Left lobe of liver (tissue), 2 donors: ENCODE results near the gene PDCD6IP. TPM values are rescaled to one million over a fixed set of nuclear protein-coding genes. Genes with fewer than 3 reads are reported as not detected.
A peak's percentile ranks its signal among the peaks of the same experiment; 100 is the strongest.
"Not testable (repeated sequence)": the region's sequence is repeated elsewhere in the genome, so short reads cannot be mapped to it uniquely, and the experiment has no call there.

Source experiments
- ATAC-seq: fragments of 200-7000 bp; cut with Tn5 transposase; one replicate; pipeline ENCODE4 v1.9.1; 2020; ENCODE audit warnings: mild to moderate bottlenecking, moderate library complexity
- DNase-seq: peaks from one replicate; pipeline ENCODE4 v3.0.0-alpha.2; 2020; ENCODE audit warnings: low spot score
- total RNA-seq: library from RNA; stranded (reverse); gene quantifications from one replicate; pipeline ENCODE4 v1.2.1, GENCODE V29; 2021
- donor health status: DM: no; HTN: no; CAD: no; lungs with moderate emphysema.
- donor health status: DM: no; HTN: yes; CAD: no.

PDCD6IP gene
- total RNA-seq, 1 donor from 2014 or later: 70.5 TPM

GRCh38 chr3:33791477-33792166, 6.8 kb upstream of the PDCD6IP start:
- DNase-seq (no peak), ATAC-seq (no peak)

DNA sequence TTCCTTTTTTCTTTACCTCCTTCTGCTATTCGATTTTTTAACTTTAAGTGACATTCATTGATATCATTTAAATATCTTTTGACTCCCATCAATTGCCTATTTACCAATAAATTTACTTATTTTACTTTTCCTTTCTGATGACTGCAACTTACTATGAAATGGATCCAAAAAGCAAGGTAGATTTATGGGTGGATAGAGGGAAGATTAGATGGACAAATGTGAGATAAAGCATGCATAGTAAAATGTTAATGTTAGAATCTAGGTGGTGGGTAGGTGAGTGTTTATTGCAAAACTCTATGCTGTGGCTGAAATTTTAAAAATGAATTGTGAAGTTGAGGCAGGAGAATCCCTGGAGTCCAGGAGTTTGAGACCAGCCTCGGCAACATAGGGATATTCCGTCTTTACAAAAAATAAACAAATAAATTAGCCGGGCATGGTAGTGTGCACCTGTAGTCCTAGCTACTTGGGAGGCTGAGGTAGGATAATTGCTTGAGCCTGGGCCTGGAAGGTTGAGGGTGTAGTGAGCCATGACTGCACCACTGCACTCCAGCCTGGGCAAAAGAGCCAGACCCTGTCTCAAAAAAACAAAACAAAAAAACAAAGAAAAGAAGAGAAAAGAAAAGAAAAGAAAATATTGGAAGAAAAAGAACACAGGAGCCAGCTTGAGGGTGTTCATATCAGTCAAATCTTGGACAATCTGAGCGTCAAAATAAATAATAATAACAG, 6.1 kb upstream of the PDCD6IP start:
- DNase-seq: no peak
- no peak for ATAC-seq

- ATAC-seq (no peak), DNase-seq (no peak)
Measured at GRCh38 chr3:33795131-33795530, 3.3 kb upstream of the PDCD6IP start.

DNA sequence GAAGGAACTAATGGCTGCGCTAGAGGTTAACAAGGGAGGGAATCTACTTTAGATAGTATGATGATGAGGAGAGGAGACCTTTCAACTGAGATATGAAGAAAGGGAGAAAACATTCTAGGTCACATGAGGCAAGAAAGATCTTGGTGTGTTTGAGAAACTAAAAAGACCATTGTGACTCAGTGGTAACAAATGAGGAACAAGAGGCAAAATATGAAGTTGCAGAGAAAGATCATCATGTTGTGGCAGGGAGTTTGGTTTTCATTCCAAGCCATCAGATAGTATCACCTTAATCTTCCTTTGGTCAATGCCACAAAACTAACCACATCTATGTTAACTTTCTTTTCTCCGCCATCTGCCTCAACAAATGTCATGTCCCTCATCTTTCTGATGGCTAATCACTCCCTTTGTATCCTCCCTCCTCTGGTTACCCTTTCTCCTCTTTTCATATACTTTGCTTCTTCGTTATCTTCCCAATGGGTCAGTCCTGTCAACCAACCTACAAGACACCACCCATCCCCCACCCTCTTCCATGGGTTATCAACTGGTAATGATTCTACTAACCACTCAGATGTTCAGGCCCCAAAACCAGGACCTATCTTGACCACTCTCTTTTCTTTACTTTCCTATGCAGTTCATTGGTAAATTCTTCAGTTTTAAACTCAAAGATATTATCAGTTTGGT, 2.4 kb upstream of the PDCD6IP start:
- DNase-seq: no peak
- no peak for ATAC-seq

DNA sequence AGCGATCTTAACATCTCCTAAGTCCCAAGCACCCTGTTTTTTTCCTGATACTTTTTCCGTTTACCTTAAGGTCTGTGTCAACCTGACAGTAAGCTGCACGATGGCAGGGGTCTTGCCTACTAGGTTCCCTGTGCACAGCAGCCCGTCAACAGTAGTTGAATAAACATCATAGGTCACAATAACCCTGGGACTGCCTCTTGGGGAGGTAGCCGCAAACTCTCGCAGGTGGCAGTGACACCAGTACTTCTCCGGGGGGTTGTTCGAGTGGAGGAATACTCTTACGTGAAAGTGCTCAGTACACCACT, 365 bp upstream of the PDCD6IP start:
- DNase-seq (no peak), ATAC-seq (peak; percentile 69)

GRCh38 chr3:33799202-33799551, 747 bp downstream of the PDCD6IP start:
- no peak for DNase-seq
- no peak for ATAC-seq

GRCh38 chr3:33803252-33803651, 4.8 kb downstream of the PDCD6IP start:
- ATAC-seq: no peak
- no peak for DNase-seq

DNA sequence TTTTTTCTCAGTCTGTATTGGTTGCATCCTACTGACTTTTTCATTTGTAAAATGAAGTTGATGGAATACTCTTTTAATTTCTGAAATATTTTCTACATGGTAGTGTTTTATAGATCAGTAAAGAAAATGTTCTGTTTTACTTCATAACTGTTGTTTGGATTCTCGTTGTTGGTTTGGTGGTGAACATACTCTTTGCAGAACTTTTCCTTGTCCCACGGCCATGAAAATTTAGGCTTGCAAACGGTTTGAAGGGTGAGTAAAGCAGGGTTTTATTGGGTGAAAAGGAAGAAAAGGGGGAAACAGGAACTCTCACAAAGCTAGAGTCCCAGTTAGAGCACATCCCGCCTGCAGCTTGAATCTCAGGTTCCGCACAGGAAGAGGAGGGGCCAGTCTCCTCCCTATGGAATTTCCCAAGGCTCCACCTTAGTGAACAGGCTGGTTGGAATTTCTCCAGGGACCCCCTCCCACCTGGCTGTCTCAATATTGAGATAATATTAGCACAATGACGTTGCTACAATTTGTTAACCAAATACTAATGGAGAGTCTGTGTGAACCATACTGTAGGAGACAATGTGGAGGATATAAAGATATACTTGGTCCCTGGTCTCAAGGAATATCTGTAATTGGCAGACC, 5.6 kb downstream of the PDCD6IP start:
- ATAC-seq (no peak), DNase-seq (no peak)

DNA sequence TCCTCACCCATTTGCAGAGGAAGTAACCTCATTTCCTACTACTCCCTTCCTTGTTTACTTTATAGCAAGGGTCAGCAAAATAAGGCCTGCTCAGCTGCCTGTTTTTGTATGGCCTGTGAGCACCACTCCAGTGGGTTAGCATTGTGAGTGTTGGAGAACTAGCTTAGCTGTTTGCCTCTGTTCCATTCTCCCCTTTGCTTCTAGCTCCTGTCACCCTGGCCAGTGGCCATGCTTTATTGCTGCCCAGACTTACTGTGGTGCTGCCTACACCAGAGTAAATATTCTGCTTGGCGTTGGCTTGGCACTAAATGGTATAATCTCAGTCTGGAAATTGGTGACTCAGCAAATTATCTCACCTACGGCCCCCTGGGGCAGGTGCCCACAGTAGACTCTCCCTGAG, 8.8 kb downstream of the PDCD6IP start:
- DNase-seq: peak; percentile 69
- ATAC-seq: peak; percentile 89

DNA sequence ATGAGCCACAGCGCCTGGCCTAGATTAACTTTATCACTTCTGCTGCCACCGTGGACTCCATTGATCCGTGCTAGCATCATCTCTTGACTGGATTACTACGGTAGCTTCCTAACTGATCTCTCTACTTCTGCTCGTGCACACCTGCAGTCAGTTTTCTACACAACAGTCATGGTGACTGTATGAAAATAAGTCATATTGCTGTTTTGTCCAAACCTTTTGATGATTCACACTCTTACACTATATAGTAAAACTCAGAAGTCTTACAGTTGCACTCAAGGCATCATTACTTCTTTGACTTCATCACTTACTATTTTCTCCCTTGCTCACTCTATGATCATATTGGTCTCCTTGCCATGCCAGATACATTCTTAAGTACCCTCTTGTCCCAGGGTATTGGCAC, 10.1 kb downstream of the PDCD6IP start:
- DNase-seq: no peak
- ATAC-seq: no peak

DNA sequence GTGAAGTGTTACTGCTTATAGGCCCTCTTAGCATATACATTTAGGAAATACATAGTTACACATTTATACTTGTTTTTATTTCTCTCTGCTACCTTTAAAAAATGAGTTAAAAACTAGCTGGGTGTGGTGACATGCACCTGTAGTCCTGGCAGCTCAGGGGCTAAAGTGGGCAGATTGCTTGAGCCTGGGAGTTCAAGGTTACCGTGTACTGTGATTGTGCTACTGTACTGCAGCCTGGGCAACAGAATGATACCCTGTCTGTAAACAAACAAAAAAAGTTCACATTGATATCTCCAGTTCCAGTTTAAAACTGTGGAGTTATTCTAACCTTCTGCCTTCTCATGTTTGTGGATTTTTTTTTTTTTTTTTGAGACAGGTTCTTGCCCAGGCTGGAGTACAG, 12.1 kb downstream of the PDCD6IP start:
- no peak for DNase-seq
- ATAC-seq: peak; percentile 68

- ATAC-seq: no peak
- no peak for DNase-seq
Measured at GRCh38 chr3:33821989-33822388, 23.6 kb downstream of the PDCD6IP start.

GRCh38 chr3:33823821-33824220, 25.4 kb downstream of the PDCD6IP start:
- ATAC-seq (no peak), DNase-seq (no peak)

GRCh38 chr3:33825111-33825510, 26.7 kb downstream of the PDCD6IP start:
- ATAC-seq: no peak
- no peak for DNase-seq

- DNase-seq: no peak
- no peak for ATAC-seq
Measured at GRCh38 chr3:33826206-33826605, 27.8 kb downstream of the PDCD6IP start.

DNA sequence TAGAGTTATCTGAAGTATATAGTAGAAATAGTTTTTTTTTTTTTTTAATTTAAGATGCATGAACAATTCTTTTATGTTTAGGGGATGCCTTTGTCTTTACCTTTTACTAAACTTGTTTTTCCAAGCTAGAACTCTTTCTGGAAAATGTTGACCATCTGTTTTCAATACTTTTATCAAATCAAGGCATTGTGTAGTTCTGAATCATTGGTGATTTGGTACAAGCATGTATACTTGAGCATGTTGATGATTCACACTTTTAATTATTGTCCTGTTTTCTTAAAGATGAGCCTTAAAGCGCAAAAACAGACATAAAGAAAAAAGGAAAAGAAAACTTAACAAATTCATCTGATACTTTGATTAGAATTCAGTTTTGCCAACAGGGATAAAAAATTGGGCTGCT, 28.3 kb downstream of the PDCD6IP start:
- DNase-seq (no peak), ATAC-seq (no peak)

- ATAC-seq (no peak), DNase-seq (no peak)
Measured at GRCh38 chr3:33829720-33830119, 31.3 kb downstream of the PDCD6IP start.

DNA sequence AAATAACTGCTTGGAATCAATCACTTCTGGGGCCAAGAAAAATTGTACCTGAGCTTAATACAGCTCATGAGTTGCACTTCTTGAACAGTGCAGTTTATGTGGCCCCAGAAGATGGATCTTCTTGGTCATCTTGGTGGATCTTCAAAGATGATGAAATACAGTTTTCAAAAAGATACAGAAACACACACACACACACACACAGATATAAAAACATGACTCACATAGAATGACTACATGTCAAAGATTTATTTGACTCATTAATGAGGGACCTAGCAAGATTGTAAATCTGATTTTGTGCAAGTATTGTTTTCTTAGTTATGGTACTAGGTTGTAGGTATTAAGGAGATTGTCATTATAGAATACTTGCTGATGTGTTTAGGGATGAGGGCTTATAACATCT, 32.6 kb downstream of the PDCD6IP start:
- DNase-seq: no peak
- no peak for ATAC-seq

DNA sequence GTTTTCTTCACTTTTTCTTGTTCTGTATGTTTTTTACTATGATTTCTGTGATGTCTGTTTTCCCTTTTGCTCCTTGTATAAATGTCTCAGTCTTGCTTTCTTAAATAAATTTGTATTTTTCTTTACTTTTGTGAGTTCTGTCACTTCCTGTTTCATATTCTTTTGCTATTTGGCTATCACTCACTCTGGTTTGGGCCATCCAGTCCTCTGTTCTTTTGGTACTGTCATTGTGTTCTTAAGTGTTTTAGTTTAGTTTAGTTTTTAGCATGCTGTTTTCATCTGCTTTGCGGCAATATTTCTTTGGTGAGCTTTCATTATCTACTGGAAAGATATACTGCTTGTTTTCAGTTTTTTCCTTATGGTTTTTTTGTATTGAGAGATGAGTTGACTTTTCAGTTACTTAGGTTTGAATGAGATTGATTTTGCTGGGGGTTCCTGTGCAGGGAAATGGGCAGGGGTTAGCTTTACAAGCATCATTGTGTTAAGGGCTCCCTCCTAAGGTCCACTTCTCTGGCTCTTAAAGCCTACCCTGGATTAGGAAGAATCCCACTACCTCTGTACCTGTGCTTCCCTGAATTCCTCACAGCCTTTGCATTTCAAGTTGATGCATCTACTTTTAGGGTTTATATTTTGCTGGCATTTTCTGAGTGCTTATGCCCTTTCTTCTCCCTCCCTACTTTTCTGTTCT, 35.1 kb downstream of the PDCD6IP start:
- no peak for DNase-seq

DNA sequence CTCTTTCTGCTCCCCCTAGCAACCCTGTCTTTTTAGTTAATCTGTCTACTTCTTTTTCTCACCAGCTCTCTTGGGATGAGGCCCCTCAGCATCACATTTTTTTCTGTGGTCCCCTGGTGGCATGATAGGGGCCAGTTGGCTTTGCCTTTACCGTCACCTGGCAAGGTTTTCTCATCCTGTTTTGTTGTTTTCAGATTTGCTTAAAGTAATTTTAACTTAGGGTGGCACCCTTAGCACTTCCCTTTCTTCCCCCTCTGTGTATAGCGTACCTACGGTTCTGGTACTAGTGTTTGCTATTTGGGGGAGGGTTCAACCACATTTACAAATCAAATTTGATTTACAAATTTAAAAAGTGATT, 35.6 kb downstream of the PDCD6IP start:
- ATAC-seq (no peak), DNase-seq (no peak)

More for the DNA sequence above, 35.1 kb downstream of the PDCD6IP start:
- ATAC-seq: no peak

- ATAC-seq, DNase-seq: not testable (repeated sequence)
Measured at GRCh38 chr3:33837182-33837581, 38.8 kb downstream of the PDCD6IP start.
